AG04449 (cell line): ENCODE data around the gene CBX3.
"Not testable (repeated sequence)": the region's sequence is repeated elsewhere in the genome, so short reads cannot be mapped to it uniquely, and the experiment has no call there.

Source experiments
- CTCF ChIA-PET: fragments of 350-600 bp; formaldehyde crosslinking; extraction: SDS; loops from one replicate; lab custom pipeline; 2021; ENCODE audit warnings: antibody characterized with exemption; lab: Yijun Ruan, JAX
- POLR2A ChIA-PET: fragments of 400-600, 350-600 bp; formaldehyde crosslinking; extraction: SDS; loops from one replicate; lab custom pipeline; 2020; ENCODE audit warnings: antibody characterized with exemption, inconsistent platforms; lab: Yijun Ruan, JAX
- DNase-seq: peaks from one replicate; pipeline ENCODE4 v3.0.0-alpha.2; 2010; ENCODE audit warnings: low read depth, low spot score
- H3K4me3 ChIP-seq: 2 replicates; pipeline ENCODE4 v1.5.1; 2011; ENCODE audit warnings: low read depth, mild to moderate bottlenecking, control low read depth, low read length
- TF ChIP-seq, protein P1 (sequence below): IDR thresholded peaks from one replicate; pipeline ENCODE4 v1.5.1; 2011; ENCODE audit warnings: mild to moderate bottlenecking, moderate library complexity, low read length, control low read depth, inconsistent platforms; ENCODE audit not compliant: insufficient read depth; ENCODE audit errors: missing control alignments

CBX3 gene

DNA sequence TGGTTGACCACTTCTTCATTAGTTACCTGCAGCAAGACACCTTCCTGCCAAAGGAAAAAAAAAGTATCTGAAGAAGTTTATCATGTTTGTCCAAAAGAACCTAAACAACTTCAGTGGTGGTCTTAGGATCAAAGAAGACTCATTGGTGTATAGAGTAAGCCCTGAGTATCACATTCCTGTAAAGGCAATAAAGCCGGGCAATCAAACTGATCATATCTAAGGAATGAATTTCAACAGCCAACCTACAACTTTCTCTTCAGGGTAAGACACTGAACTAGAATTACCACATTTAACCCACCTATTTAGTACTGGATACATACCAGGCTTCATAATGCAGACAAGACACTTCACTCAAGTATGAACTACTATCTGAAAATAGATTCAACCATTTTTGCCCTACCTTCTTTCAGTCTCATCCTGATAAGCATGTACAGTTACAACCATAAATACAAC, 11.1 kb upstream of the CBX3 start:
- TF ChIP-seq, protein P1, sequence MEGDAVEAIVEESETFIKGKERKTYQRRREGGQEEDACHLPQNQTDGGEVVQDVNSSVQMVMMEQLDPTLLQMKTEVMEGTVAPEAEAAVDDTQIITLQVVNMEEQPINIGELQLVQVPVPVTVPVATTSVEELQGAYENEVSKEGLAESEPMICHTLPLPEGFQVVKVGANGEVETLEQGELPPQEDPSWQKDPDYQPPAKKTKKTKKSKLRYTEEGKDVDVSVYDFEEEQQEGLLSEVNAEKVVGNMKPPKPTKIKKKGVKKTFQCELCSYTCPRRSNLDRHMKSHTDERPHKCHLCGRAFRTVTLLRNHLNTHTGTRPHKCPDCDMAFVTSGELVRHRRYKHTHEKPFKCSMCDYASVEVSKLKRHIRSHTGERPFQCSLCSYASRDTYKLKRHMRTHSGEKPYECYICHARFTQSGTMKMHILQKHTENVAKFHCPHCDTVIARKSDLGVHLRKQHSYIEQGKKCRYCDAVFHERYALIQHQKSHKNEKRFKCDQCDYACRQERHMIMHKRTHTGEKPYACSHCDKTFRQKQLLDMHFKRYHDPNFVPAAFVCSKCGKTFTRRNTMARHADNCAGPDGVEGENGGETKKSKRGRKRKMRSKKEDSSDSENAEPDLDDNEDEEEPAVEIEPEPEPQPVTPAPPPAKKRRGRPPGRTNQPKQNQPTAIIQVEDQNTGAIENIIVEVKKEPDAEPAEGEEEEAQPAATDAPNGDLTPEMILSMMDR = no peak
- ChIA-PET CTCF (interaction anchor here (1.7 to 10.3 kb wide), 4 partner anchors 7 to 101 kb away, joined by 4 to 174 read pairs (median 44); no protein-coding TSS in a partner anchor), POLR2A (interaction anchor here (2.3 kb wide), 1 partner anchor 10 kb away, joined by 6 read pairs; no protein-coding TSS in a partner anchor)
- H3K4me3 ChIP-seq = no peak overlapping the region
- DNase-seq = no peak

DNA sequence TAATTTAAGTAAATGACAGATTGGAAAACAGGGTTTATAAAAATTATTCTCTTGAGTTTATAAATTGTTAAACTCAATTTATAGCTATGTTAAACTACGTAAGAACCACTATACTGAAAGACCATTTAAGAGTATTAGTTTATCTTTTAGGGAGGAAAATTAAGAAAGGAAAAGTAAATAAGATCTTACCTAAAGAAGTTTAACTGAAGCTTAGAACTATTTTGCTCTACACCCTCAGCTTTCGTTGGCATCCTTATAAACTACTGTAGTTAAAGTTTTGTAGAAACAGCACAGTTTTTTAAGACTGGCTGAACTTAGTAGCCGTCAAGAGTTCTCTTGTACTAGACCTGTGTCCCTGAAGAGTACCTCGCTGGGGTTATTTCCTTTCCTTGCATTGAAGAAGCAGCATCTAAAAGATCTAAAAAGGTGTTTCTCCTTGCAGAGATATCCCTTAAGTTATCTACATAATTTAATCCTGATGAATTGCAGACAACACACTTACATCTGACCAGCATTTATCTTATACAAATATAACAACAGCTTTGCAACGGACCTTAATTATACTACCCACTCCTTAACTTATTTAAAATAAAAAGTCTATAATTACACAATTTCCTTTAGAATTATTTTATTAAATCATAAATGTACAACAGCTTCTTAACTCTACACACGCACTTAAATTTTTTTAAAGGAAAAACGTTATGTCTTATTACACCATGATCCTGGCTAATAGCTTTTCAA, 10.1 kb upstream of the CBX3 start:
- CTCF ChIA-PET = interaction anchor here (0.8 to 10.3 kb wide), 8 partner anchors 8 to 102 kb away, joined by 3 to 174 read pairs (median 4); no protein-coding TSS in a partner anchor
- no peak for DNase-seq
- TF ChIP-seq, protein P1 = no peak
- POLR2A ChIA-PET = interaction anchor here (0.6 to 2.3 kb wide), 3 partner anchors 9 to 110 kb away, joined by 3 to 6 read pairs (median 4); no protein-coding TSS in a partner anchor
- no peak overlapping the region for H3K4me3 ChIP-seq

DNA sequence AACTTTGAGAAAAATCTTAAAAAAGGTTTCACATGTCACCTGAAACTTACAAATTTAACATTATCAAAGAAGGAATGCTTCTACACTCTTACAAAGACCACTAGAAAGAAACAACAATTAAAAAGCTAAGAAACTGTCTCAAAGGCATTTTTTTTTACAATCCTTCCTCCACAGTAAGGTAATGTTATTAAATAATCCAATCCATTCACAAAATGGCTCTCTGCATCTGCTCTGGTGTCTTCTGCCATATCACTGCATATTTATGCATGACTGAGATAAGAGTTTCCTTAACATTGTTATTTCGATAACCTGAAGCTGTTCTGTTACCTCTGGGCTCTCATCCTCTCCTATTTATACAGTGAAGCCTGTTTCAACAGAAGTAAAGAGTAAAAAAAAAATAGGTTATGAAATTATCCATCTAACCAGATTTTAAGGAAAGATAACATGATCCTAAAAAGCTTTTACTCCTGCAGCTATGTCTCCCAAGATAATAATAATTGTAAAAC, 9.5 kb upstream of the CBX3 start:
- TF ChIP-seq, protein P1 = no peak
- ChIA-PET POLR2A (interaction anchor here (1.6 to 2.3 kb wide), 3 partner anchors 8 to 15 kb away, joined by 4 to 9 read pairs (median 6); no protein-coding TSS in a partner anchor), CTCF (interaction anchor here (0.6 to 10.3 kb wide), 9 partner anchors 9 to 1515 kb away, joined by 3 to 174 read pairs (median 4); partner anchors contain the start of gene NFE2L3)
- no peak overlapping the region for H3K4me3 ChIP-seq
- no peak for DNase-seq

DNA sequence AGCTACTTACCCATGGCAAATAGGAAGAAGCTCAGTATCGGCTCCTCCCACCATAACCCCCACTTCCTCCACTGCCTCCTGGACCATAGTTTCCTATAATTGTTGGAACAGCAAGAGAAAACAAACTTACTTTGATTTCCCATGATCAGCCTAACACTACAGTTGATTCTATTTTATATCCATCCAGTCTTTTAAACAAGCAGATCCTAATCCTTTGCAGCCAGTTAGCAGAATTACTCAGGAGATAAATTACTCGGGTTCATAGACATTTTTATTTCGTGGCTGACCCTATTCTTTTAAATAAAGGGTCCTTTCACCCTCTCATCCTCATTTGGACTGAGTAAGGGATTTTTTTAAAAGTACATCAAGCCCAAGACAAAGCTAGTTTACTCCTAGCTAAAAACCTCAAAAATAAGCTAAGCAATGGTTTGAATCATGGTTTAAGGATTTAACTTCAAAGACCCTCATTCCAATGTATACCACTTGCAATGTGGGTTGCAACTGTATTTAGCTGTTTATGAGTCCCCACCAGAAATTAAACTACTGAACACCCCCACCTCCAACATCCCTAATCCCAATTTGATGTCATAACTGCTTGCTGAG, 9.0 kb upstream of the CBX3 start:
- TF ChIP-seq, protein P1 = no peak
- CTCF ChIA-PET = interaction anchor here (0.6 to 10.3 kb wide), 8 partner anchors 9 to 1516 kb away, joined by 3 to 174 read pairs (median 3); partner anchors contain the start of gene NFE2L3
- POLR2A ChIA-PET = interaction anchor here (1.6 to 2.3 kb wide), 3 partner anchors 7 to 15 kb away, joined by 4 to 9 read pairs (median 6); no protein-coding TSS in a partner anchor
- no peak overlapping the region for H3K4me3 ChIP-seq
- DNase-seq = no peak

DNA sequence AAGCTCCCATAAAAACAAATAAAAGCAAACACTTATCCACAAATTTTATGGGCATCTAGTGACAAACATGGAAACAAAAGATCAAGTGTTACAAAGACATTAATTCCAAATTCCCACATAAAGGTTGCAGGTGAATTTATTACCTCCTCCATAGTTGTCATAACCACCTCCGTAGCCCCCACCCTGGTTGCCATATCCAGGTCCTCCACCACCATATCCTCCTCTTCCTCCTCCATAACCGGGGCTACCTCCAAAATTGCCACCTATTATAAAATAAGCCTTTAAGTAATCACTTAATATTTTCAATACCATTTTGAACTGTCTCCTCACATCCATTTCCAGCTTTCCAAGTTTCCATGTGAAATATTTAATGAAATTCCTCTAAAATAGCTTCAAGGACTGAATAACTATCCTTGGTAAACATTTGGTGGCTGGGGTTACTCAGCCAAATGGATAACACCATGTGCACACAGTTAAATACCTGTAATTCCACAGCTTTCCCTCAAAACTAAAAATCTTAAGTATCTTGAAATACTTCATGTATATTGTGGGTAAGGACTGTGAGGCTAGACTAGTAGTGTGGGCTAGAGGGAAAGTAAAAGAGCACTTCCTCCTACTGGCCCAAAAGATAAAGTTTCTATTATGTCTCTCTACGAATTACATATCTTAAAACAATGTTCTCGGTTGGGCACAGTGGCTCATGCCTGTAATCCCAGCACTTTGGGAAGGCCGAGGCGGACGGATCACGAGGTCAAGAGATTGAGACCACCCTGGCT, 7.9 kb upstream of the CBX3 start:
- ChIA-PET CTCF (interaction anchor here (0.7 to 10.3 kb wide), 3 partner anchors 37 to 301 kb away, joined by 3 to 174 read pairs (median 4); no protein-coding TSS in a partner anchor), POLR2A (interaction anchor here (1.6 to 1.7 kb wide), 3 partner anchors 13 to 14 kb away, joined by 3 to 9 read pairs (median 4); no protein-coding TSS in a partner anchor)
- no peak overlapping the region for H3K4me3 ChIP-seq
- no peak for DNase-seq
- TF ChIP-seq, protein P1 = no peak

DNA sequence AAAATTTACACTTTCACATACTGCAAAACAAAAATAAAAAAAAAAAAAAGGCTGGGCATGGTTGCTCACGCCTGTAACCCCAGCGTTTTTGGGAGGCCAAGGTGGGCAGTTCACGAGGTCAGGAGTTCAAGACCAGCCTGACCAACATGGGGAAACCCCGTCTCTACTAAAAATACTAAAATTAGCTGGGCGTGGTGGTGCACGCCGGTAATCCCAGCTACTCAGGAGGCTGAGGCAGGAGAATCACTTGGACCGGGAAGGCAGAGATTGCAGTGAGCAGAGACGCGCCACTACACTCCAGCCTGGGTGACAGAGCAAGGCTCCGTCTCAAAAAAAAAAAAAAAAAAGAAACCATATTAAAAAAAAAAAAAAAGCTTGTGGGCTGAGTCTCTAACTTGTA, 6.8 kb upstream of the CBX3 start:
- not testable (repeated sequence) for DNase-seq, H3K4me3 ChIP-seq
- ChIA-PET POLR2A (interaction anchor here (0.7 to 1.7 kb wide), 3 partner anchors 14 to 1884 kb away, joined by 3 to 4 read pairs (median 4); partner anchors contain the start of gene NFE2L3), CTCF (interaction anchor here (10.3 kb wide), 1 partner anchor 105 kb away, joined by 174 read pairs; no protein-coding TSS in a partner anchor)
